EH (cell line): ENCODE measurements around the gene MAFF.
A peak's percentile ranks its signal among the peaks of the same experiment; 100 is the strongest.
"Not testable (repeated sequence)": the region's sequence is repeated elsewhere in the genome, so short reads cannot be mapped to it uniquely, and the experiment has no call there.

Experiments used
- DNase-seq: peaks from one replicate; pipeline ENCODE4 v3.0.0-alpha.2; 2015; ENCODE audit warnings: low read depth

MAFF gene

GRCh38 chr22:38223289-38223960 is 21.6 kb downstream of the MAFF start:
- no peak for DNase-seq

GRCh38 chr22:38226853-38227649 is 25.3 kb downstream of the MAFF start:
- no peak for DNase-seq

- DNase-seq: no peak
Observed at GRCh38 chr22:38228326-38228872, 26.6 kb downstream of the MAFF start.

GRCh38 chr22:38228873-38229740 is 27.3 kb downstream of the MAFF start:
- peak; percentile 73 for DNase-seq

GRCh38 chr22:38230108-38230825 is 28.5 kb downstream of the MAFF start:
- peak; percentile 37 for DNase-seq

GRCh38 chr22:38230916-38231315 is 29.1 kb downstream of the MAFF start:
- DNase-seq: no peak

- DNase-seq: no peak
Observed at GRCh38 chr22:38232196-38232595, 30.4 kb downstream of the MAFF start.

- DNase-seq: peak; percentile 45
Observed at GRCh38 chr22:38233427-38233826, 31.6 kb downstream of the MAFF start.

GRCh38 chr22:38233856-38234255 is 32.1 kb downstream of the MAFF start:
- DNase-seq: not testable (repeated sequence)

GRCh38 chr22:38235240-38235850 is 33.6 kb downstream of the MAFF start:
- no peak for DNase-seq

GRCh38 chr22:38236786-38237185 is 35.0 kb downstream of the MAFF start:
- no peak for DNase-seq

- no peak for DNase-seq
Observed at GRCh38 chr22:38238519-38239071, 36.8 kb downstream of the MAFF start.

GRCh38 chr22:38239101-38239761 is 37.4 kb downstream of the MAFF start:
- DNase-seq: peak; percentile 99

GRCh38 chr22:38240734-38241252 is 39.0 kb downstream of the MAFF start:
- DNase-seq: peak; percentile 93

- peak; percentile 51 for DNase-seq
Observed at GRCh38 chr22:38243007-38243765, 41.4 kb downstream of the MAFF start.

GRCh38 chr22:38244106-38244505 is 42.3 kb downstream of the MAFF start:
- DNase-seq: peak; percentile 33

- DNase-seq: no peak
Observed at GRCh38 chr22:38246046-38246658, 44.4 kb downstream of the MAFF start.

GRCh38 chr22:38246692-38247091 is 44.9 kb downstream of the MAFF start:
- DNase-seq: no peak

GRCh38 chr22:38247713-38248112 is 45.9 kb downstream of the MAFF start:
- DNase-seq: no peak
